Measurements from ENCODE around the gene PRR23E. TPM values are rescaled to one million over a fixed set of nuclear protein-coding genes. Genes with fewer than 3 reads are reported as not detected.

Gene PRR23E
- total RNA-seq, 2 experiments from 2014 or later = not detected

DNA sequence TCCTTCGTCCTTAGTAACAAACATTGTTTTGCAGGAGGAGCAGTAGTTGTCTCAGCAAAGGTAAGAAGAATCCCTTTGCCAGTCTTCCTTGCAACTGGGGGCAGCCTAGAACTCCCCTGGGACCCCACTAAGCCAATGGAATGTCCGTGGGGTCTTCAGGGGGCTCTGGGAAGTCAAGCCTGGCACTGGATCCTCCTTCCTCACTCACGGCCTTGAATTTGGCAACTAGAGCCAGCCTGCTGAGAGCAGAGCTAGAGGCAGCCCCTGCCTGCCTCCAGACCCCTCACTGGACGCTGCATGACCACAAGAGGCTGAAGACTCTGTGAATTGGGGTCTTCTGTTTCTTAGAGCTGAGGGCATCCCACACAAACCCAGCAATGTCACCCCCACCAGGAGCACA is 18.6 kb upstream of the PRR23E start:
- DNase-seq (no peak), ATAC-seq (ENCODE audit: poor library complexity) (no peak)
- H3K4me1 ChIP-seq (ENCODE audit: insufficient read depth, low read length) = no peaks in the 10 kb centered on the region
- CTCF ChIA-PET = no interaction called here
- POLR2A ChIA-PET = no interaction called here
- Mint-ChIP-seq H3K36me3 (ENCODE audit: low read depth) (no peaks in the 10 kb centered on the region), H3K27me3 (peaks cover 43% of the 10 kb centered on the region), H3K9me3 (no peaks in the 10 kb centered on the region), H3K27ac (no peak overlapping the region), H3K4me1 (ENCODE audit: low read depth) (no peaks in the 10 kb centered on the region), H3K4me3 (no peak overlapping the region)
- H3K27ac ChIP-seq (ENCODE audit: low read depth in 1 of 2, low read length in 2 of 2) = no peak overlapping the region
- H3K36me3 ChIP-seq (ENCODE audit: insufficient read depth, low read length) = no peaks in the 10 kb centered on the region
- intact Hi-C loops (cut with DNase I, micrococcal nuclease) = no loop called here
- H3K4me3 ChIP-seq (ENCODE audit: low read length) = no peak overlapping the region
- TF ChIP-seq, protein P1, sequence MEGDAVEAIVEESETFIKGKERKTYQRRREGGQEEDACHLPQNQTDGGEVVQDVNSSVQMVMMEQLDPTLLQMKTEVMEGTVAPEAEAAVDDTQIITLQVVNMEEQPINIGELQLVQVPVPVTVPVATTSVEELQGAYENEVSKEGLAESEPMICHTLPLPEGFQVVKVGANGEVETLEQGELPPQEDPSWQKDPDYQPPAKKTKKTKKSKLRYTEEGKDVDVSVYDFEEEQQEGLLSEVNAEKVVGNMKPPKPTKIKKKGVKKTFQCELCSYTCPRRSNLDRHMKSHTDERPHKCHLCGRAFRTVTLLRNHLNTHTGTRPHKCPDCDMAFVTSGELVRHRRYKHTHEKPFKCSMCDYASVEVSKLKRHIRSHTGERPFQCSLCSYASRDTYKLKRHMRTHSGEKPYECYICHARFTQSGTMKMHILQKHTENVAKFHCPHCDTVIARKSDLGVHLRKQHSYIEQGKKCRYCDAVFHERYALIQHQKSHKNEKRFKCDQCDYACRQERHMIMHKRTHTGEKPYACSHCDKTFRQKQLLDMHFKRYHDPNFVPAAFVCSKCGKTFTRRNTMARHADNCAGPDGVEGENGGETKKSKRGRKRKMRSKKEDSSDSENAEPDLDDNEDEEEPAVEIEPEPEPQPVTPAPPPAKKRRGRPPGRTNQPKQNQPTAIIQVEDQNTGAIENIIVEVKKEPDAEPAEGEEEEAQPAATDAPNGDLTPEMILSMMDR (IDR thresholded peaks at IDR 0.05) = no peak
- peaks cover 0 to 7% of the 10 kb centered on the region in 2 experiments for H3K9me3 ChIP-seq (ENCODE audit: control insufficient read depth in 1 of 2, insufficient read depth in 1 of 2, low read length in 2 of 2)
- peaks cover 3 to 5% of the 10 kb centered on the region in 2 experiments for H3K27me3 ChIP-seq (ENCODE audit: control insufficient read depth in 1 of 2, insufficient read depth in 2 of 2, low read length in 2 of 2)

DNA sequence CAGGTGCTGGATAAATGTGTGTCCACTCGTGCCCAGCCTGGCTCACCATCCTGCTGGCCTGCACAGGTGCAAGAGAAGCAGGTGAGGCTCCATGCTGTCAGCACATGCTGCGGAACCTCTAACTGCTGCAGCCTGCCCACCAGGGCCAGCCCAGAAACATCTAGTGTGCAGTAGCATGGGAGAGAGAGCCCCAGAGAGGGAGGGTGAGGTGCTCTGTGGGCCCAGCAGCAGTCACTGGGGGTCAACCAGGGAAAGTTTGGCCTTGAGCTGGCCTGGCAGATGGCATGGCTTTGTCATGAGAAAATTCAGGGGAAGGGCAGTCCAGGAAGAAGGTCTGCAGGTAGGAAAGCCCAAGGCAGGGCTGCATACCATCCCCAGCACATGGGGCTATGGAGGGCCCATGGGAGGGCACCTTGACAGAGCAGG is 18.2 kb upstream of the PRR23E start:
- Mint-ChIP-seq H3K27ac (no peak overlapping the region), H3K27me3 (peaks cover 40% of the 10 kb centered on the region), H3K4me1 (ENCODE audit: low read depth) (no peaks in the 10 kb centered on the region), H3K4me3 (no peak overlapping the region), H3K36me3 (ENCODE audit: low read depth) (no peaks in the 10 kb centered on the region), H3K9me3 (no peaks in the 10 kb centered on the region)
- no peaks in the 10 kb centered on the region for H3K36me3 ChIP-seq (ENCODE audit: insufficient read depth, low read length)
- no peak overlapping the region for H3K4me3 ChIP-seq (ENCODE audit: low read length)
- intact Hi-C loops (cut with DNase I, micrococcal nuclease) = no loop called here
- no peaks in the 10 kb centered on the region for H3K4me1 ChIP-seq (ENCODE audit: insufficient read depth, low read length)
- no peak for ATAC-seq (ENCODE audit: poor library complexity)
- no peak for DNase-seq
- ChIA-PET CTCF (no interaction called here), POLR2A (no interaction called here)
- TF ChIP-seq, protein P1 (IDR thresholded peaks at IDR 0.05) = no peak
- no peak overlapping the region for H3K27ac ChIP-seq (ENCODE audit: low read depth in 1 of 2, low read length in 2 of 2)
- peaks cover 0 to 7% of the 10 kb centered on the region in 2 experiments for H3K9me3 ChIP-seq (ENCODE audit: control insufficient read depth in 1 of 2, insufficient read depth in 1 of 2, low read length in 2 of 2)
- H3K27me3 ChIP-seq (ENCODE audit: control insufficient read depth in 1 of 2, insufficient read depth in 2 of 2, low read length in 2 of 2) = peaks cover 3 to 5% of the 10 kb centered on the region in 2 experiments

DNA sequence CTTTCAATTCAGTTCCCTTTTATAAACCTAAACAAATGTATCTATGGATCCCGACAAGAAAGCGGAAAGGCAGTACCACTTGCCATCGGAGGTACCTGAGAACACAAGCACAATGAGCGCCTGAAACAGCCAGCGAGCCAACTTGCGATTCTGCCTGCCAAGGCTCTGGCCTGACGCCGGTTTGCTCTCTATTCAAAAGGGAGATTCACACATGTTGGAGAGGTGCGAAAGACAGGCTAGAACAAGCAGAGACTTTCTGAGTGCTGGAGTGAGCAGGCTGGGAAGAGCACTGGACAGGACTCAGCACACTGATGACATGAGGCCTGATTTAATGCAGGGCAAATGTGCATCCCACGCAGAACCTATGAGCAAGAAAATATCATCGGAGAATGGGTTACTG is 17.7 kb upstream of the PRR23E start:
- H3K27me3 Mint-ChIP-seq = peaks cover 38% of the 10 kb centered on the region
- H3K36me3 Mint-ChIP-seq (ENCODE audit: low read depth) = no peaks in the 10 kb centered on the region
- H3K4me3 ChIP-seq (ENCODE audit: low read length) = no peak overlapping the region
- H3K4me1 Mint-ChIP-seq (ENCODE audit: low read depth) = no peaks in the 10 kb centered on the region
- H3K9me3 ChIP-seq (ENCODE audit: control insufficient read depth in 1 of 2, insufficient read depth in 1 of 2, low read length in 2 of 2) = peaks cover 0 to 7% of the 10 kb centered on the region in 2 experiments
- intact Hi-C loops (cut with DNase I, micrococcal nuclease) = no loop called here
- H3K27me3 ChIP-seq (ENCODE audit: control insufficient read depth in 1 of 2, insufficient read depth in 2 of 2, low read length in 2 of 2) = peaks cover 3 to 5% of the 10 kb centered on the region in 2 experiments
- H3K9me3 Mint-ChIP-seq = no peaks in the 10 kb centered on the region
- POLR2A ChIA-PET = no interaction called here
- no peak overlapping the region for H3K27ac Mint-ChIP-seq
- H3K4me1 ChIP-seq (ENCODE audit: insufficient read depth, low read length) = no peaks in the 10 kb centered on the region
- ATAC-seq (ENCODE audit: poor library complexity) (no peak), DNase-seq (no peak)
- TF ChIP-seq, protein P1 (IDR thresholded peaks at IDR 0.05) = no peak
- CTCF ChIA-PET = no interaction called here
- H3K36me3 ChIP-seq (ENCODE audit: insufficient read depth, low read length) = no peaks in the 10 kb centered on the region
- H3K4me3 Mint-ChIP-seq = no peak overlapping the region
- H3K27ac ChIP-seq (ENCODE audit: low read depth in 1 of 2, low read length in 2 of 2) = no peak overlapping the region

All from CD4-positive, alpha-beta T cell (primary cell).